ENCODE data around the gene IRF2BP1. TPM values are rescaled to one million over a fixed set of nuclear protein-coding genes. Genes with fewer than 3 reads are reported as not detected.

The IRF2BP1 gene
- total and polyA plus RNA-seq, 10 donors: 10.0 to 29.4 (median 22.5) TPM

DNA sequence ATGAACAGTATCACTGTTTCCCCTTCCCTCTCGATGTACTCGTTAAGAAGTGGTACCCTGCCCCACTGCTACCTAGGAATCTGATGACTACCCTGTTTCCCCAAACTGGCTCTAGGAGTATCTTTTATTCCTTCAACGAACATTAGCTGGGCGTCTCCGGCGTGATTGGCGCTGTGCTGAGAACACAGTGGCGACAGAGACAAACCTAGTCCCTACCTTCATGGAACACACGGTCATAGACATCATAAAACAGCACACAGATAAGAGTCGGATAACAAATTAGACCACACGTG is 23.7 kb downstream of the IRF2BP1 start:
- DNase-seq: no peak
- intact Hi-C loops (cut with DNase I; ENCODE audit: low total_unique reads): no loop called here
- Histone ChIP-seq H3K27me3 (replicated peaks in 1 of 7) (peaks cover 0 to 28% (median 14%) of the 10 kb centered on the region in 7 donors), H3K27ac (peak overlapping the region; percentile 88 to 96 (median 94)), H3K4me1 (peaks cover 25 to 56% (median 39%) of the 10 kb centered on the region in 6 donors), H3K4me3 (peak overlapping the region; percentile 86 to 99 (median 92)), H3K36me3 (peaks cover 0 to 41% (median 18%) of the 10 kb centered on the region in 6 donors), H3K9me3 (no peaks in the 10 kb centered on the region)
- WGBS, 5 donors: 0 to 1% (median 0%) methylated on average over 11 of the region's 11 CpGs
- no peak for TF ChIP-seq POLR2AphosphoS5 (IDR thresholded peaks at IDR 0.05)
- TF ChIP-seq, protein P1, sequence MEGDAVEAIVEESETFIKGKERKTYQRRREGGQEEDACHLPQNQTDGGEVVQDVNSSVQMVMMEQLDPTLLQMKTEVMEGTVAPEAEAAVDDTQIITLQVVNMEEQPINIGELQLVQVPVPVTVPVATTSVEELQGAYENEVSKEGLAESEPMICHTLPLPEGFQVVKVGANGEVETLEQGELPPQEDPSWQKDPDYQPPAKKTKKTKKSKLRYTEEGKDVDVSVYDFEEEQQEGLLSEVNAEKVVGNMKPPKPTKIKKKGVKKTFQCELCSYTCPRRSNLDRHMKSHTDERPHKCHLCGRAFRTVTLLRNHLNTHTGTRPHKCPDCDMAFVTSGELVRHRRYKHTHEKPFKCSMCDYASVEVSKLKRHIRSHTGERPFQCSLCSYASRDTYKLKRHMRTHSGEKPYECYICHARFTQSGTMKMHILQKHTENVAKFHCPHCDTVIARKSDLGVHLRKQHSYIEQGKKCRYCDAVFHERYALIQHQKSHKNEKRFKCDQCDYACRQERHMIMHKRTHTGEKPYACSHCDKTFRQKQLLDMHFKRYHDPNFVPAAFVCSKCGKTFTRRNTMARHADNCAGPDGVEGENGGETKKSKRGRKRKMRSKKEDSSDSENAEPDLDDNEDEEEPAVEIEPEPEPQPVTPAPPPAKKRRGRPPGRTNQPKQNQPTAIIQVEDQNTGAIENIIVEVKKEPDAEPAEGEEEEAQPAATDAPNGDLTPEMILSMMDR (IDR thresholded peaks at IDR 0.05 in 8 of 11, conservative IDR thresholded peaks at IDR 0.05 in 3 of 11): no peak
- no peak for TF ChIP-seq POLR2A (IDR thresholded peaks at IDR 0.05)

DNA sequence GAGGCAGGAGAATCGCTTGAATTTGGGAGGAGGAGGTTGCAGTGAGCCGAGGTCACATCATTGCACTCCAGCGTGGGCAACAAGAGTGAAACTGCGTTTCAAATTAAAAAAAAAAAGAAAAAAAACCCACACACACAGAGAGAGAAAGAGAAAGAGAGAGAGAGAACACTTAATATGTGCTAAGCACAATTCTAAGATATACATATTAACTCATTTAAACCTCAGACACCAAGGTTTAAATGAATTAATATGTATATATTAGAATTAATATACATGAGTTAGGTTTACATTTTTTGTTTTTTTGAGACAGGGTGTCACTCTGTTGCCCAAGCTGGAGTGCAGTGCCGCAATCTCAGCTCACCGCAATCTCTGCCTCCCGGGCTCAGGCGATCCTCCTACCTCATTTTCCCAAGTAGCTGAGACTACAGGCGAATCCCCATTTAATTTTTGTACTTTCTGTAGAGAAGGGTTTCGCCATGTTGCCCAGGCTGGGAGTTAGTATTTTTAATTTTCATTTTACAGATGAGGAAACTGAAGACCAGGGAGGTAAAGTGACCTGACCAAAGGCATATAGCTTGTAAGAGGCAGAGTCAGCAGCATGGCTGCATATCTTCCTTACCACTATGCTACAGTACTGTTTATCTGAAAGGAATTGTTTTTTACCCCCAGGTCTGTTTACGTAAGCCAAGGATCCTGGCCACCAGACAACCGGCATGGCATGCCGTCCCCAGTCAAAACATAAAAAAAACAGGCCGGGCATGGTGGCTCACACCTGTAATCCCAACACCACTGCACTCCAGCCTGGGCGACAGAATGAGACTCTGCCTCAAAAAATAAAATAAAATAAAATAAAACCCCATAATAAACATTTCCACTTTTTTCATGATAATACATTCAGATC is 25.3 kb downstream of the IRF2BP1 start:
- DNase-seq: no peak
- peaks cover 0 to 25% (median 14%) of the 10 kb centered on the region in 7 donors for H3K27me3 ChIP-seq (replicated peaks in 1 of 7)
- no peak for TF ChIP-seq POLR2AphosphoS5 (IDR thresholded peaks at IDR 0.05)
- TF ChIP-seq, protein P1 (IDR thresholded peaks at IDR 0.05 in 8 of 11, conservative IDR thresholded peaks at IDR 0.05 in 3 of 11): no peak
- no peak for TF ChIP-seq POLR2A (IDR thresholded peaks at IDR 0.05)
- 82 to 93% (median 89%) methylated on average over 15 of the region's 15 CpGs for WGBS, 5 donors
- no peaks in the 10 kb centered on the region for H3K9me3 ChIP-seq
- intact Hi-C loops (cut with DNase I; ENCODE audit: low total_unique reads): no loop called here
- H3K27ac ChIP-seq: peak overlapping the region in 6 of 8 donors; percentile 27 to 96 (median 46)
- H3K4me3 ChIP-seq: peak overlapping the region in 3 of 8 donors; percentile 86 to 99 (median 90)
- H3K36me3 ChIP-seq: peaks cover 0 to 57% (median 22%) of the 10 kb centered on the region in 6 donors
- peaks cover 25 to 60% (median 41%) of the 10 kb centered on the region in 6 donors for H3K4me1 ChIP-seq

GRCh38 chr19:45854167-45854778 is 31.7 kb downstream of the IRF2BP1 start:
- Histone ChIP-seq H3K4me3 (no peak overlapping the region), H3K27me3 (replicated peaks in 1 of 7) (no peaks in the 10 kb centered on the region), H3K27ac (no peak overlapping the region), H3K9me3 (no peaks in the 10 kb centered on the region), H3K4me1 (peaks cover 0 to 16% (median 2%) of the 10 kb centered on the region in 6 donors), H3K36me3 (peaks cover 7 to 98% (median 69%) of the 10 kb centered on the region in 6 donors)
- peak in 2 of 3 donors; percentile 8 to 44 for TF ChIP-seq POLR2AphosphoS5 (IDR thresholded peaks at IDR 0.05)
- TF ChIP-seq, protein P1 (IDR thresholded peaks at IDR 0.05 in 8 of 11, conservative IDR thresholded peaks at IDR 0.05 in 3 of 11): no peak
- 91 to 98% (median 95%) methylated on average over 15 to 16 of the region's 16 CpGs for WGBS, 5 donors
- intact Hi-C loops (cut with DNase I; ENCODE audit: low total_unique reads): no loop called here
- DNase-seq: peak; percentile 47

DNA sequence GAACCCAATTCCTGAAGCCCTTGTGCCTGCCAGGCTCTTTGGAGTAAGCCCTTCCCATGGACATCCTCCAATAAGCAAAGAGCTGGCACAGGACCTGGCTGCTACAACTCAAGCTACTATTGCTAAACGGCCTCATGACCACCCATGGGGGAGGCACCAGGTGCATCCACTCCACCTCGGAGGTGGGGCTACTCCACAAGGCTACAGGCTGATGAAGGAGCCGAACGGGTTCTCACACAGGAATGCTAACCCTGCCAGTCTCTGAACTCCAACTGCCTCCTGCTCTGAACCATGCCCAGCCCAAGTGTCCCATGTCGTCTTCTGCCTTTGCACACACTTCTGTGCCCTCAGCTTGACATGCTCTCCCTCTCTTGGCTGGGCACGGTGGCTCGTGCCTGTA is 33.0 kb downstream of the IRF2BP1 start:
- intact Hi-C loops (cut with DNase I; ENCODE audit: low total_unique reads): no loop called here
- Histone ChIP-seq H3K27me3 (replicated peaks in 1 of 7) (no peaks in the 10 kb centered on the region), H3K9me3 (no peaks in the 10 kb centered on the region), H3K4me3 (no peak overlapping the region), H3K27ac (no peak overlapping the region), H3K36me3 (peaks cover 9 to 98% (median 72%) of the 10 kb centered on the region in 6 donors), H3K4me1 (peaks cover 0 to 11% (median 2%) of the 10 kb centered on the region in 6 donors)
- peak in 1 of 3 donors; percentile 8 for TF ChIP-seq POLR2AphosphoS5 (IDR thresholded peaks at IDR 0.05)
- TF ChIP-seq POLR2A (IDR thresholded peaks at IDR 0.05): no peak
- 85 to 95% (median 88%) methylated on average over 7 of the region's 7 CpGs for WGBS, 5 donors
- peak; percentile 56 for DNase-seq

All from spleen (tissue), 11 donors.